ENCODE measurements around the gene MPL. TPM values are rescaled to one million over a fixed set of nuclear protein-coding genes. Genes with fewer than 3 reads are reported as not detected.
A peak's percentile ranks its signal among the peaks of the same experiment; 100 is the strongest.

MPL gene
- polyA plus RNA-seq, 10 donors: 0.07 to 0.36 (median 0.13) TPM; not detected in 3

DNA sequence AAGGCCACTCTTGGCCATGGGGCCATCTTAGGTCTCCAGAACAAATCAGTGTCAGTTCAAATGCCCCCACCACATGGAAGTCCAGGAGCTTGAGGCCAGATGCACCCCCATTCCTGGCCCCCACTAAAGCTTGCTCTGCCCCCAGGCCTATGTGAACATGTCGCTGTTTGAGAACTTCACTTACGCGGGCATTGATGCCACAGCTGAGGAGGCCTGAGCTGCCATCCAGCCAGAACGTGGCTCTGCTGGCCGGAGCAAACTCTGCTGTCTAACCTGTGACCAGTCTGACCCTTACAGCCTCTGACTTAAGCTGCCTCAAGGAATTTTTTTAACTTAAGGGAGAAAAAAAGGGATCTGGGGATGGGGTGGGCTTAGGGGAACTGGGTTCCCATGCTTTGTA lies 15.1 kb upstream of the MPL start:
- no peak for DNase-seq

DNA sequence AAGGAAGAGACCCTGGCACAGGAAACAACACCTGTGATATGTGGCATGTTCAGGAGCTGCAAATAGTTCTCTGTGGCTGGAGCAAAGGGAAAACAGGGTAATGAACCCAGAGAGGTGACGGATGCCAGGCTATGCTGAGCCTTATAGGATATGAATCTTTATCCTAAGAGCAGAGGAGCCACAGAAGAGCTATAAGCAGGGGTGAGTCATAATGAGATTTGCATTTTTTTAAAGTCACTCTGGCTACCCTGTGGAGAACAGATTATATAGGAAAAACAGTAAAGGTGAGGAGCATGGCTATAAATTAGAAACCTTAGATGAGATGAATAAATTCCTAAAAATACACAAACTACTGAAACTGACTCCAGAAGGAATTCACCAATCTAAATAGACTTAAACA lies 12.8 kb upstream of the MPL start:
- no peak for DNase-seq

DNA sequence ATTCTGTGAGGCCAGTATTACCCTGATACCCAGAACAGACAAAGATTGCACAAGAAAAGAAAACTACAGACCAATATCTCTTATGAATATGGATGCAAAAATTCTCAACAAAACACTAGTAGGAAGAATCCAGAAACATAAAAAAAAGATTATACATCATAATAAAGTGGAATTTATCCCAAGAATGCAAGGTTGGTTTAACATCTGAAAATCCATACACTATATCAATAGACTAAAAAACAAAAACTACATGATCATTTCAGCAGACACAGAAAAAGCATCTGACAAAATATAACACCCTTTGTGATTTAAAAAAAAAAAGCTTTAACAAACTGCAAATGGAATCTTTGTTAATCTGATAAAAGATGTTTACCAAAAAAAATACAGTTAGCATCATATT lies 12.2 kb upstream of the MPL start:
- no peak for DNase-seq

DNA sequence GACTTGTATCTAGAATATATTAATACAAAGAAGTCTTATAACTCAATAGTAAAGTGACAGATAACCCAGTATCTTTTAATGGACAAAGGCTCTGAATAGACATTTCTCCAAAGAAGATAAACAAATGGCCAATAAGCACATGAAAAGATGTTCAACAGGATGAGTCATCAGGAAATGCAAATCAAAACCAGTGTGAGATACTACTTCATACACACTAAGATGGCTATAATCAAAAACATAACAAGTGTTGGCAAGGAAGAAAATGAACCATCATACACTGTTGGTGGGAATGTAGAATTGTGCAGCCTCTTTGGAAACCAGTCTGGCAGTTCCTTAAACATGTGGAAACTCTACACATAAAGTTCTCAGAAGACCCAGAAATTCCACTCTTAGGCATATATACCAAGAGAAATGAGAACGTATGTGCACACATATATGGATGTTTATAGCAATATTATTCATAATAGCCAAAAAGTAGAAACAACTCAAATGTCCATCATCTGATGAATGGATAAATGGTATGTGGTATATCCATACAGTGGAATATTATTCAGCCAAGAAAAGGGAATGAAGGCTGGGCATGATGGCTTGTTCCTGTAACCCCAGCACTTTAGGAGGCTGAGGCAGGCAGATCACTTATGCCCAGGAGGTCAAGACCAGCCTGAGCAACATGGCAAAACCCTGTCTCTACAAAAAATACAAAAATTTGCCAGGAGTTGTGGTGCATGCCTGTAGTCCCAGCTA lies 9.9 kb upstream of the MPL start:
- no peak for DNase-seq

DNA sequence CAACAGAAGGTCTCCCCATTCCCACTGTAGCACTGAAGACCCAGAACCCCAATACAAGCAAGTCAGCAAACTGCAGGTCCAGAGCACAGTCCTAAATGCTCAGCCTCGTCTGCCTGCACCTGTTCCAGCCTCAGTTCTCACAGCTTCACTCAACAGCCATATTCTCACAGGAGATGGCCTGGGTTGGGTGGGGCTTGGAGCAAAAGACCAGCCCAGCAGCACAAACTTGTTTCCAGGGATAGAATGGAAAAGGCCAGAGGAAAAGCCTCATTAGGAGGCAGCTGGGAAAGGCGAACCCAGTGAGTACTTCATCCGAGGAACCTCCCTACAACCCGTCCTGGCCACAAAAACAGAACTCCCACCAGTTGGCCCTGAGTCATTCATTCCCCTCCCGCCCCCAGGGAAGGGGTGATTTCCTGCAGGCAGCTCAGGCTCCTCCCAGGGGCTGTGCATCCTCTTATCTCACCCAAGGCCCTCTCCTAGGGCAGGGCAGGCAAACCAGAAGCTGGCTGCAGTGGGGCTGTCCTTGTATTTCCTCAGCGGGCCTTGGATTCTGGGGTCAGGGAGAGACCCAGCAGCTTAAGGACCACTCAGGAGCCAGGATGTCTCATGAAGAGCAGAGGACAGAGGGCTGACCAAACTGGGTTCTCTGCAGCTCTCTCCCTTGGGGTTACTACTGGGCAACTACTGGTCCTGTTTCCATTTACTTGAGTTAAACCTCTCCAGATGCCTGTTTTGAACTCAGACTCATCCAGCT lies 7.4 kb upstream of the MPL start:
- DNase-seq: peak; percentile 16 to 50 (median 47)

DNA sequence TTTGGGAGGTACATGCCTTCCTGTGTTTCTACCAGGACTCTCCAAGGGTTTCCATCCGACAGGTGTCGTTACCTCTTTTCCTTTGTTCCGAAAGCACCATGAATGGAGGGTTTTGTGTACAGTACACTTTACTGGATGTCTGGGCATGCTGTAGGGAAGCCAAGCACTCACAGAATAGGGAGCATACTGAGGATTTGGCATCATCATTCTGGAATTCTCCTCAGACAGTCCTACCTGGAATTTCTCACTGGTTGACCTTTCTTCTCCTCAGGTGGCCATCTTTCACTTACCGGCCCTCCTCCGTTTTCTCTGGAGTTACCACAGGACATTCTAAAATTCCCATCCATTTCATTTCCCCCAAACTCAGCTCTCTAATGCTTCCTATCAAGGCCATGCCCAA lies 5.9 kb upstream of the MPL start:
- no peak for DNase-seq

DNA sequence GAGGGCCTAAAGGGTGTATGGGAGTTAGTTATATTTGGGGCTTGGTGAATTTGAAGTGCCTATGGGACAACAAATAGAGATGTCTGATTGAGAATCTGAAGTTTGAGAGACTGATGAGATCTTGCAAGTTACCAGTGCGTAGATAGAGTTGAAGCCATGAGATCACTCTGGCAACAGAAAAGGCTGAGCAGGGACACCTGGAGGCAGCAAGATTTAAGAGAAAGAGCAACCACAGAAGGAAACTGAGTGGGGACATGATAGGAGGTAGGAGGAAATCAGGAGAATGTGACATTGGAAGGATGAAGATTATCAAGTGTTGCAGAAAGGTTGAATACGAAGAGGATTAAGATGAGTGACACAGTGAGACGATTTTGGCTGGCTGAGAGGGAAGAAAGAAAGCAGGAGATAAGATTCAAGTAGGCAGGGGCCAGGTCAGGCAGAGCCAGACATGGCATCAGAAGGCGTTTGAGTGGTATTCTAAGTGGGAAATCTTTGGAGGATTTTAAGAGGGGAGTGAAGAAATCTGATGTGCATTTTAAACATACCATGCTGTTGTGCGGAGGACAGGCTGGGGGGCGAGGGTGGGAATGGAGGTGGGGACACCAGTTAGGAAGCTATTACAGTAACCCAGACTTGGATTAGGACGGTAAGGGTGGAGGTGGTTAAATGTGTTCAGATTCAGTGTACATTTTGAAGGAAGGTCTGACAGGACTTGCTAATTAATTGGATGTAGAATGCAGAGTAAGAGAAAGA lies 3.0 kb upstream of the MPL start:
- DNase-seq: no peak

- no peak for DNase-seq
Measured at GRCh38 chr1:43338001-43338400, 383 bp downstream of the MPL start.

GRCh38 chr1:43339584-43340232 lies 2.1 kb downstream of the MPL start:
- DNase-seq: no peak

DNA sequence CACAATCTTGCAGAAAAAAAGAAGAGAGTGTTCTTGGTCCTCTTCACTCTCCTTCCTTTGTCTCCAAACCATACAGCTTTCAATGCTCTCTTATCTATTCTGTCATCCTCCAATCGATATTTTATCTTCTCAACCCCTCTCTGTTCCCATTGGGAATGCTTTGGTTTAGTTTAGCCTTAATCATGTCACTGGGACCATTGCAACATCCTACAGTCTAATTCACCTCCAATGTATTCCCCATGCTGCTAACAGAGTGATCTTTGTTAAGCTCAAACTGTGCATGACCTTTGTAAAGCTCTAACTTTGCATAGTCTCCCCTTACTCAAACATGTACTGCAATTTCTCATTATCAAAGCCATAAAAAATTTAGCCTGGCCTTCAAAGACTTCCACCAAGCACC lies 2.9 kb downstream of the MPL start:
- DNase-seq: no peak

- no peak for DNase-seq
Measured at GRCh38 chr1:43344267-43344850, 6.7 kb downstream of the MPL start.

- DNase-seq: no peak
Measured at GRCh38 chr1:43345120-43345519, 7.5 kb downstream of the MPL start.

- DNase-seq: no peak
Measured at GRCh38 chr1:43346636-43347035, 9.0 kb downstream of the MPL start.

DNA sequence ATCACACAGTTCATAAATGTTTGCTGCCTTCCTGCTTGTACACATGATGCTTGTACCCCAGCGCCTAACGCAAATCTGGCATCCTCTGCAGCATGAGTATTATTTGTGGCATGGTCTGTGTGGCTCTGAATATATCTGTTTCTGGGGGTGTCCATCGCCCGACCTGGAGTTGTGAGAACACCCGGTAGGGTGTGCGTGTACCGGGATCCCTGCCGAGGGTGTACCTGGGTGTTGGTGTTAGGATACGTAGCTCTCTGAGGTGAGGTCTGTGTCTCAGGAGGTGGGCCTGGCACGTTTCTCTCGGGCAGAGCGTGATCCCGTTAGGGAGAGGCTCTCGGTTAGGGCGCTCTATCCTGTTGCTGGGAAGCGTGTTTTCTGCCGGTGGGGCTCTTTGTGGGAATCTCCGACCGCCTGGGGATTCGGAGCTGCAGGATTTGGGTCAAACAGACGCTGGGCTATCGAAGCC lies 10.8 kb downstream of the MPL start:
- DNase-seq: peak in 1 of 3 donors; percentile 12

DNA sequence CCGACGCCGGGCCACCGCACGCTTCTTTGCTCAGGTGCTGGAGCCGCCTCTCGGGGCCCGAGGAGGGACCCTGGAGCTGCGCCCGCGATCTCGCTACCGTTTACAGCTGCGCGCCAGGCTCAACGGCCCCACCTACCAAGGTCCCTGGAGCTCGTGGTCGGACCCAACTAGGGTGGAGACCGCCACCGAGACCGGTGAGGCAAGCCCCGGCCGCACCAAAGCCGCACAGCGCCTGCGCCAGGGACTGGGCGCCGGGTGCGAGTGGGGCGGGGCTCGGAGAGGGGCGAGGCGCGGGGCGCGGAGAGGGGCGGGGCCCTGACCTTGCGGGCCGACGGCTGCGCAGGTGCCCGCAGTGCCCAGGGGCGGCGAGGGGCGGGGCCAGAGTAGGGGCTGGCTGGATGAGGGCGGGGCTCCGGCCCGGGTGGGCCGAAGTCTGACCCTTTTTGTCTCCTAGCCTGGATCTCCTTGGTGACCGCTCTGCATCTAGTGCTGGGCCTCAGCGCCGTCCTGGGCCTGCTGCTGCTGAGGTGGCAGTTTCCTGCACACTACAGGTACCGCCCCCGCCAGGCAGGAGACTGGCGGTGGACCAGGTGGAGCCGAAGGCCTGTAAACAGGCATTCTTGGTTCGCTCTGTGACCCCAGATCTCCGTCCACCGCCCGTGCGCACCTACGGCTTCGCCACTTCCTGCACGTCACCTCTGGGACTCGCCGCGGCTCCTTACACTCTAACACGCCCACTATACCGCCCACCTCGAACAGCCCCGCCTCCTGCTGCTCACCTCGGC lies 11.4 kb downstream of the MPL start:
- peak in 2 of 3 donors; percentile 49 to 66 for DNase-seq

GRCh38 chr1:43349594-43350306 lies 12.1 kb downstream of the MPL start:
- DNase-seq: no peak

GRCh38 chr1:43350976-43351375 lies 13.4 kb downstream of the MPL start:
- no peak for DNase-seq

GRCh38 chr1:43351421-43352350 lies 14.1 kb downstream of the MPL start:
- no peak for DNase-seq

GRCh38 chr1:43352351-43352705 lies 14.7 kb downstream of the MPL start:
- no peak for DNase-seq
